Right renal pelvis (tissue), 4 donors: ENCODE measurements around the gene PNPLA7. TPM values are rescaled to one million over a fixed set of nuclear protein-coding genes. Genes with fewer than 3 reads are reported as not detected.
A peak's percentile ranks its signal among the peaks of the same experiment; 100 is the strongest.

Source experiments
- DNase-seq, 4 donors: peaks; one replicate each; pipeline ENCODE4 v3.0.0-alpha.2; 2013; ENCODE audit warnings: low read depth in 4 of 4, low spot score in 3 of 4, missing footprints in 1 of 4
- polyA plus RNA-seq, 4 donors: library from polyadenylated mRNA; unstranded; fragments of 120-200 nt; gene quantifications; one replicate each; pipeline ENCODE4 v1.2.1, GENCODE V29; 2013; ENCODE audit not compliant: insufficient read length in 4 of 4

The PNPLA7 gene
- polyA plus RNA-seq, 4 donors: 1.6 to 2.7 (median 2.2) TPM

GRCh38 chr9:137462986-137463930, 86.9 kb downstream of the PNPLA7 start:
- DNase-seq: no peak

DNA sequence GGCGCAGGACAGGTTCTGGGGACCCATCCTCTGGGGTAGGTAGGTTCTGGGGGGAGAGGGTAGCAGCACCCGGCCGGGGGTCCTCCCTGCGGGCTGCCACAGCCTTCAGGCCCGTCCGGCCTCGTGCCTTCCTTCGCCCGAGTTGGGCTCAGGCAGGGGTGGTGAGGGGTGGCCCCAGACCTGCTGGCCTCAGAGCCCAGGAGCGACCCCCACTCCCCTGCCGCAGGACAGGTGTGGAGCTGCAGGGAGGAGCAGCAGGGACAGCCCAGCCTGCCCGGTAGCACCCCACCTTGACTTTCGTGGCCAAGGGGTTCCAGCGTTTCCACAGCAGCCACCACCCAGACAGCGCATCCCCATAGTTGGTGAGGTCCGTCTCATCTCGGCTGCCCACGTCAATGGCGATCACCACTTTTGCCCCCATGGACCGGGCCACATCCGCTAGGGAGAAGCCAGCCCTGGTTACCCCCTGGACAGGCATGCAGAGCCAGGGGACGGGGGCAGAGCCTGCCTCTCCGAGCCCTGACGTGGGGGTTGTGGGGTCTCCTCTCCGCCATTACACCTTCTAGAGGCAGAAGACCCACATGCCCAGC, 87.7 kb downstream of the PNPLA7 start:
- no peak for DNase-seq

GRCh38 chr9:137461663-137462395, 88.4 kb downstream of the PNPLA7 start:
- no peak for DNase-seq

GRCh38 chr9:137461316-137461662, 88.9 kb downstream of the PNPLA7 start:
- DNase-seq: no peak

GRCh38 chr9:137460363-137461315, 89.6 kb downstream of the PNPLA7 start:
- no peak for DNase-seq

DNA sequence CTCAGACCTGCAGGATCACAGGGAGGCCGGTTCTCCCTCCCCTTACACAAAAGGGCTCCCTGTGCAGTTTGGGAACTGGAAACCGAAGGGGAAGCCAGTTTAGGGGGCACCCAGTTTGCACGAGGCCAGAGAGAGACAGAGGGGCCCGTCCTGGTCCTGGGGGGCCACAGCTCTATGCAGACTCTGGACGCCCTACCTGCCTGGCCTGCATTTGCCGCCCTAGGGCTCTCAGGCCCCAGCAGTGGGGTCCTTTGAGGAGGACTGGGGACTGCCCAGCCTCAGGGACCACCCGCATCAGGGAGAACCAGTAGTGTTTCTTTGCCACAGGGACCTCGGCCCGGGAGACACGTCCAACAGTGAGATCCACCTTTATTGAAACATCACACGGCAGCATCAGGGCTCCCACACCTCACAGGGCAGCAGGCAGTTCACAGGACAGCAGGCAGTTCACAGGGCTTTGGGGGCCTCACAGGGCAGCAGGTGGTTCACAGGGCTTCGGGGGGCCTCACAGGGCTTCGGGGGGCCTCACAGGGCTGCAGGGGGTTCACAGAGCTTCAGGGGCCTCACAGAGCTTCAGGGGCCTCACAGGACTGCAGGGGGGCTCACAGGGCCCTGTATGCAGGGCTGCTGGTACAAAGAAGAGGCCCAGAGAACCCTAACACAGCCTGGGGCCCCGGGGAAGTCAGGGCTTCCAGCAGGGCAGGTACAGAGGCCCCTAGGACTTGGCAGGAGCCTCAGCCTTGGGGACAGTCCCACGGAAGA, 90.4 kb downstream of the PNPLA7 start:
- DNase-seq: no peak

DNA sequence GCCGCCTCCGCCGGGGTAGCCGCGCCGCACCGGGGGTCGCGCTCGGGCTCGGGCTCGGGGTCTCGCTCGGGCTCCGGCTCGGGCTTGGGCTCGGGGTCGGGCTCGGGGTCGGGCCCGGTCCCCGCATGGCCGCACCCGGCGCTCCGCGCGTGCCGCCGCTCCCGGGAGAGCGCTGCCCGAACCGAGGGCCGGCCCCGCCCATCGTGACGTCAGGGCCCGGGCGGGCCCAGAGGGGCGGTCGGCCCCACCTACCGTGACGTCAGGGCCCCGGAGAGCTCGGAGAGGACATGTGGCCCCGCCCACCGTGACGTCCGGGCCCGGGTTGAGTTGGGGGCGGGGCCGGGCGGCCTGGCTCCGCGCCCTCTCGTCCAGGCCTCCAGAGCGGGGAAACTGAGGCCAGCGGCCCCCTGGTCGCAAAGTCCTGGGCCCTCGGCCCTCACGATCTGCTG, 91.0 kb downstream of the PNPLA7 start, which contains the start of gene NSMF:
Gene NSMF (minus strand): TSS at position 183 of the 449 bp plus-strand sequence. CDS start 232 bp downstream, outside the sequence.
- DNase-seq: peak; percentile 86 to 88 (median 87)

DNA sequence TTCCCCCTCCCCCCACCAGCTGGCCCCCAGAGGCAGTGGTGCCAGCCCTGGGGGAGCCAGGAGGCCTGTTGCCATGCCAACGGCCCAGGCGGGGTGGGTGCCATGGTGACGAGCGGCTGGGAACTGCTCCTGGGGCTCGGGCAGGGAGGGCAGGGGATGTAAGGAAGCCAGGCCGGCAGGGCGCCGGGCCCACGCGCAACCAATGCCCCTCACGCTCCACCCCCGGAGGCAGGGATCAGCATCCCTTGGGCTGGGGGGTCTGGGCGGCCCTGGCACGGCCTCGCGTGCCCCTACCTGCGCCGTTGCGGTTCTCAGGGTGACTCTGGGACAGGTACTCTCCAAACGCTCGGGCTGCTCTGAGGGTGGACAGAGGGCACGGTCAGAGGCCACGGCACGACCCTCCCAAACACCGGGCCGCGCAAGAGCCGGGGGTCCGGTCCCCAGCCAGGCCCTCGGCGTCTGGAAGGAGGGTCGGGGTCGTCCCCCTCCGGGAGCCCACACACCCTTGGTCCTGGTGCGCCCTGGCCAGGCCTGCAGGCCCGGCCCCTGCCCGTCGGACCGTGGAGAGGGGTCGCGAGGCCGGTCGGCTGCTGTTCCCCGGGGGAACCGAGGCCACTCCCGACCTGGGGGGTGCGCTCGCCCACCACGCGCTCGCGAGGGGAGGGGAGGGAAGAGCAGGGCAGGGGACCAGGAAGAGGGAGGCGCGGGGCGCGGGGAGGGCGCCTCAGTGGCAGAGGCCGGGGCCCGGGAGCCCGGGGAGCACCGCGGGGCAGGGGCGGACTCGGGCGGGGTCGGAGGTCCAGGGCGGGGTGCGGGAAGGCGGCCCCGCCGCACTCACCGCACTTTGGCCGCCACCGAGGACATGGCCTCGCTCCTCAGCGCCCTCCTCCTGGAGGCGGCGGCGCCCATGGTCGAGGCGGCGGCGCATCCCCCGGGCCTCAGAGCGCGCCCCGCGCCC, 91.7 kb downstream of the PNPLA7 start:
- DNase-seq: no peak

- no peak for DNase-seq
Measured at GRCh38 chr9:137457406-137458193, 92.6 kb downstream of the PNPLA7 start.

GRCh38 chr9:137456864-137457405, 93.3 kb downstream of the PNPLA7 start:
- no peak for DNase-seq

DNA sequence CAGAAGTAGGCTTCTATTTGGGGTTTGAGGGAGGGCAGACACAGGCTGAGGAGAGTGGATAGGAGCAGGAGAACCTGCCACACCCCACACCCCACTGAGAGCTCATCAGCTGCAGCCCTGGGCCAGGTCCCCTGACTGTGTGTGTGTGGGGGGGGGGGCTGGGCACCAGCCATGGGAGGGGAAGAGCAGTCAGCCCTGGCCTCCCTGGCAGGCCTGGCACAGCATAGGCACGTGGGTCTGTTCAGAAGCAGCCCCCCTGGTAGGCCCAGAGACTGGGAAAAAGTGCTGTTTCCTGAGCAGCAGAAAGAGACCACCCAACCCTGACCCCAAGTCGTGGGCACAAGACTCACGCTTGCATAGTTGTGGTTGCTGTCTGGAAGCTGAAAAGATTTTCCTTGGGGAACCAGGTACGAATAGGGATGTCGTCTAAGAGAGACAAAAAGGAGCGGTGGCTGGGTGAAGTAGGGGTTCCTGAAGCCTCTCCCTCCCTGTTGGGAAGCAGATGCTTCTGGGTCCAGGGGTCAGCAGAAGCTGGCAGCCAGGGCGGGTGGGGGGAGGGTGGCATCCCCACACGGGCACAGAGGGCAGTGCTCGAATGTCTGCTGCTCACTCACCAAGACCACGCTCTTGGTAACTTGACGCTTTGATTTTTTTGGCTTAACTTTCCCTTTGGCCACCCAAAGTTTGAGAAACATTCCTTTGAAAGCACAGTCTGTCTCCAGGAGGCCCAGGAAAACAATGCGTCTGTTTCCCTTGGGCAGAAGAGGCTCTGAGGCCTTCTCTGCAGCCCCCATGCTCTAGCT, 93.9 kb downstream of the PNPLA7 start:
- no peak for DNase-seq

DNA sequence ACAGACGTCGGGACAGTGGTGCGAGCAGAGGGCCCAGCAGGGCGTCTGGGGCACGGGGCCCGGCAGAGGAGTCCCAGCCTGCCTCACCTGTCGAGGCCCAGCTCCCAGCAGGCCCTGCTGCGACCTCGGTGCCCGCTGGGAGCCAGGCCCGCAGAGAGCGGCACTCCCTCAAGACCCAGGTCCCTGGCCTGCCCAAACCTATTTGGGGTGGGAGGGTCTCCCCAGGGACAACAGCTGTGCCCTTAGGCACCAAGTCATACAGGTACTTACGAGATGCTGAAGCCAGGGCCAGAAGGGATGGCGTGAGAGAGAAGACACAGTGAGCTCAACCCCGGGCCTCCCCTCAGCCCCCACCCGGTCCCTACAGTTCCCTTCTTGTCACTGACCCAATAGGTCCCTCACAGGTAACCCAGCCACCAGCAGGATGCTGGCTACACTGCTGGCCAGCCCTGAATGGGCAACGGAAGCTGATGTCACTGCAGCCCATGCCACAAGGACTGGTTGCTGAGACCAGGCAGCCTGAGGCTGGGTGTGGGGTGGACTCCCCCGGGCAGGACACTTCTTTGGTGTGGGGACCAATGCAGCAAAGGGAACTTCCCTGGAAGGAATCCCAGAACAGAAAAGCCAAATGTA, 94.7 kb downstream of the PNPLA7 start:
- DNase-seq: no peak

DNA sequence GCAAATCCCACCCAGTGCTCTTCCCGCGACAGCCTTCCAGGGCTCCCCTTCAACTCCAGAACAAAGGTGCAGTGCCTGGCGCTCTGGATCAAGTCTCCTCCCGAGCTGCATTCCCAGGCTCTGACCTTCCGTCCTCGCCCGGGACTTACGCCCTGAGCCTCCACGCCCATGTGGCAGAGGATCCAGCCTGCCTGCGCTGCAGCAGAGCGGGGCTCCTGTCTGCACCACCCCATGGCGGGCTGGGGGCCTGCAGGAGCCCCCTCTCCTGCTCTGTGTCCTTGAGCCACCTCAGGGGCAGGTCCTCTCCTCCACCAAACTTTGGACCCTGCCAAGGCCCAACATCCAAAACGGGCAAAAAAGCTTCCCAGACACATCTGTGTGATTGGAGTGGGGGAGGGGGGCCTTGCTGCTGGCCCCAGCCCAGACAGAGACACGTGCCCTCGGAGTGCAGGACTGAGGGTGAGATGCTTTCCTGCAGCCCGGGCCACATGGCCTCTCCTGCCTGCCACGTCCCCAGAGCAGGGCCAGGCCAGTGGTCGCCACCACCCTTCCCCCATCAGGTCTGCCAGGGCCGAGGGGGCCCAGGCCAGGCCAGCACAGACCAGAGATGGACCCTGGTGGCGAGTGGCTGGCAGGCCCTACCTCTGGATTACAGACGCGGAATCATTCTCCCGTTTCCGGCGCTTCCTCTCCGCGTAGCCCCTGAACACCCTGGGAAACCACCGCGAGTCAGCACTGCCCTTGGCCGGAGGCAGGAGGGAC, 95.4 kb downstream of the PNPLA7 start:
- DNase-seq: no peak

DNA sequence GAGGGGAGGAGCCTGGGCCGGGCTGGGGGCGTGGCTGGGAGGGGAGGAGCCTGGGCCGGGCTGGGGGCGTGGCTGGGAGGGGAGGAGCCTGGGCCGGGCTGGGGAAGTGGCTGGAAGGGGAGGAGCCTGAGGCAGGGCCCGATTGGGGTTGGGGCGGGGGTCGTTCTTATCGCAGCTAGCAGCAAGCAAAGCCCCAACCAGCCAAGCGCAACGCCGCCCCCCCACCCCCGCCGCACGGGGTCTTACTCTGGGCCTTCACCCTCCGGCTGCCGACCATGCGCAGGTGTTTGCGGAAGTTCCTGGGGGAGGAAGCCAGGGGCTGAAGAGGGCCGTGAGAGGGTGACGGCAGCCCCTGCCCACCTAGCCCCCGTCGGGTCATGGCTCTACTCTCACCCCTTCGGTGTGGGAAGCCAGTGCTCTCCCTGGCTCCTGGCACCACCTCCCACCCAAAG, 96.0 kb downstream of the PNPLA7 start:
- DNase-seq: no peak

- DNase-seq: peak in 2 of 4 donors; percentile 51 to 58
Measured at GRCh38 chr9:137453643-137454081, 96.5 kb downstream of the PNPLA7 start.
